HG03520 (cell line): ENCODE measurements around the gene GPR68.
"Not testable (repeated sequence)": the region's sequence is repeated elsewhere in the genome, so short reads cannot be mapped to it uniquely, and the experiment has no call there.

Experiments
- ATAC-seq: cut with Tn5 transposase; IDR thresholded peaks from one replicate; pipeline ENCODE4 v1.9.1; 2021; ENCODE audit warnings: mild to moderate bottlenecking, moderate library complexity; ENCODE audit not compliant: unreplicated experiment

GPR68 gene

DNA sequence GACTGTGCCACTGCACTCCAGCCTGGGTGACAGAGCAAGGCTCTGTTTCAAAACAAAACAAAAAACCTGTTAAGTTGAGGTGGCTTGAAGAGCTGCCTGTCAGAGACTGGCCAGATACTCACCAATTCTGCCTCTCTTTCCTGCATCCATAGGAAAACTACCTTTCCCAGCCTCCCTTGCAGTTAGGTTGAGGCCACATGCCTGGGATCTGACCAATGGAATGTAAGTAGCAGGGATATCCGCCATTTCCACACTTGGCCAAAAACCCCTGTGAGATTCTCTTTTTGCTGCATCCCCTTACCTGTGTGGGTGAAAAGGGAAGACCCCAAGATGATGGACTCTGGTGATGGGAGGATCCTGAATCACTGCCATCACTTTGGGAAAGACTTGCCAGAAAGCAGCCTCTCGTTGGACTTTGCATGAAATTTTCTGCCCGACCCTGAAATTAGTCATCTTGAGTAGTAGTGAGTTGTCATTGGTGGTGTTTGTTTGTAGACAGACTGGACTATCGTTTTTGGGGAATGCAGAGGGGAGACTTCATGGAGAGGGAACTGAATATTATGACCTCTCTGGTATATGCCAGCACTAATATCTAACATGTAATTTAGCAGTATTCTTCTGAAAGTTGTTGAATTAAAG, 14.0 kb downstream of the GPR68 start:
- ATAC-seq, result no peak

GRCh38 chr14:91229743-91230200, 14.7 kb downstream of the GPR68 start:
- peak; percentile 73 for ATAC-seq

DNA sequence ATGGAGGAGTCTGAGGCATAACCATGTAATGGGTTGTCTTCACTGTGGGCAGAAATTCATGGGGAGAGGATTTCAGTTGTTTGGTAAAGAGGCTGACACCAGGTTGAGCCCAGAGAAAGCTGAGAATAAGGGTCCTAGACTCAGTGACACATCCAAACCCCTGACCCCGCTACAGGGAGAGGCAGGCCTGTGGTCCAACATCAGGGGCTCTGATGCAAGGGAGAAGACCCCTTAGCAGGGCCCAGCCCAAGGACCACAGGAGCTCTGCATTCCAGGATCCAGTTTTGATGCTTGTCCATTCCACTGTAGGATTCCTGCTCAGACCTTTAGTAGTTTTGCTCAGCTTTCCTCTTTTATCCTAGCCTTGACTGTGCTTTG, 15.5 kb downstream of the GPR68 start:
- no peak for ATAC-seq

DNA sequence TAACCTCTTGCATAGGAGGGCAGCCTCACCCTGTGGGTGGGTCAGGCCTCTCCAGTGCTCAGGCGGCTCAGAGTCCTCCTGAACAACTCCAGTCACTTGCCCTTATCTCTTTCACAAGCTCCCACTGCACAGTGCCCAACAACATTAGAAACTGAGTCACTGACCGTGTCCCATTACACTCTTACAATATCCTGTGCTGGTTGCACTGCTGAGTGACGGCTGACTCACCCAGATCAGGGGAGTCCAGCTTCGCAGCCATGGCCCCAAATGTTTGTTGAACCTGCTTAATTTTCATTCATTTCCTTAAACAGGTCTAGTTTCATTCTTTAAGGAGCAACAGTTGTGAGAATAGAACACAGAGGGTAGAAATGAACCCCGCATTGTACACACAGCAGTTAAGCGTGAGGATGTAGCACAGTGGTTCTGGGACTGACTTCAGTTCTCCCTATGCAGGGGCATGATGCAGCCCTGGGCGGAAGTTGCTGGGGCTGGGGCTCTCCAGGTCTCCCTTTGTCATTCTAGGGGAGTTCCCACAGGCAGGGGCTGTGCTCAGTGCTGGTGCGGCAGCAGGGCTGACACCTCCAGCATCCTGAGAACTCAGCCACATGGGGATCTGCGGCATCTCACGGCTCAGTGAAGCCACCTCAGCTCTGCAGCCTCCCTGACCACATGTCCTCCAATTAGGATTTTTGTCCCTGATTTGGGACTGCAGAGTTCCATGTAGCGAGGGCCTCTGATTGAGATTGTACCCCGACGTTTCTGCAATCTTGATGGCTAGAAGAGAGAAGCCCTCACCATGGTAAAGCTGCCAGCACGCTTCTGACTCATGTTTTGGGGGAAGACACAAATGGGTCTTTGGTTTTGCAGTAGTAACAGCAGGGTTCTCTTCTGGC, 16.1 kb downstream of the GPR68 start:
- ATAC-seq, result peak; percentile 59

GRCh38 chr14:91227183-91227628, 17.3 kb downstream of the GPR68 start:
- no peak for ATAC-seq

DNA sequence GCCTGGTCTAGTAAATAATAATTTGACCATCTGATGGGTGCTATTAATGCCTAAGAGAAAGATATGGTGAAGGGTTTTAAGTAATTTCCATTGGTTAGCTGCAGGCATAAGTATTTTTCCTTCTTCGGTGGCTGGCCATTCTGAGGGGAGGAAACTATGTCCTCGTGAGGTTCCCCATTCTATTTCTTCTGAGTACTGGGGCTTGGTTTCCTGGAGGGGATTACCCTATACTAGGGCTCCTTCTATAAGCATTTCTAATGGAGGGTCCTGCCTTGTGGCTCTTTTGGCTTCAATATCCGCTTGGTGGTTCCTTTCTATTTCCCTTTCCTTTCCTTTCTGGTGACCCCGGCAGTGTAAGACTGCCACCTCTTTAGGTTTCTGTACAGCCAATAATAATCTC, 18.1 kb downstream of the GPR68 start:
- ATAC-seq, result not testable (repeated sequence)

GRCh38 chr14:91225025-91225424, 19.5 kb downstream of the GPR68 start:
- no peak for ATAC-seq

- ATAC-seq, result no peak
These were observed 21.3 kb downstream of the GPR68 start for GRCh38 chr14:91223028-91223783.

GRCh38 chr14:91221270-91221669, 23.2 kb downstream of the GPR68 start:
- ATAC-seq, result no peak

DNA sequence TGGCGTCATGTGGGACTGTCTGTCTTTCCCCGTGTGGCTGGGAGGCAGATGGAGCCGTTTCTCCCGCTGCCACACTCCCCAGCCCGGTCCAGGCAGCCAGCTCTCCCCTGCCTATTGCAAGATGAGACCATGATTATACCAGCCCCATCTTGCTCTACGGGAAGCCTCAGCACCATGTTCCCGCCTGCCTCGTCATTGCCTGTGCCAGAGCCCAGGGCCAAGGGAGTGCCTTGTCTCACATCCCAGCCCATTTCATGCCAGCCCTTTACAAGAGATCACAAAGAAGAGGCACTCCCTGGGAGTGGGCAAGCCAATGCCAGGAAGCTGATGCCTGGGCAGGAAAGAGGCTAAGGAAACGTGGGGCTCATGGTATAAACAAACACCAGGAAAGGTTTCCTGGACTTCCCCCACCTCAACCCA, 23.9 kb downstream of the GPR68 start:
- ATAC-seq, result no peak

- no peak for ATAC-seq
These were observed 24.8 kb downstream of the GPR68 start for GRCh38 chr14:91219517-91220389.

DNA sequence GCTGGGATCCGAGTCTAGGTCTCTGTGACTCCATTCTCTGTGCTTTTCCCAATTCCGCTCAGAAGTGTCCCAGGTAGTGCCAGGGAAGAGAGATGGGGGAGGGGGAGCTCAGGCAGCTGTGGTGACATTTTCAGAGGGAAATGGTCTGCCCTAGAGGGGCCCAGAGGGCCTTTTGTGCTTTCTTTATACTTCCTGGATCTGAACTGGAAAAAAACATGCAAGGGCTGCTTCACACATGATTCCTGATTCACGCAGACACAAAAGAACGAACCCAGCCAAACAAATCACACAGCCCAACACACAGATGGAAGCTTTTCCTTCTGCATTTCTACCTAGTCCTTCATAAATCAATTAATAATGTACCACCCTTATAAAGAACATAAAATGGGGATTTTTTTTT, 26.5 kb downstream of the GPR68 start:
- no peak for ATAC-seq

DNA sequence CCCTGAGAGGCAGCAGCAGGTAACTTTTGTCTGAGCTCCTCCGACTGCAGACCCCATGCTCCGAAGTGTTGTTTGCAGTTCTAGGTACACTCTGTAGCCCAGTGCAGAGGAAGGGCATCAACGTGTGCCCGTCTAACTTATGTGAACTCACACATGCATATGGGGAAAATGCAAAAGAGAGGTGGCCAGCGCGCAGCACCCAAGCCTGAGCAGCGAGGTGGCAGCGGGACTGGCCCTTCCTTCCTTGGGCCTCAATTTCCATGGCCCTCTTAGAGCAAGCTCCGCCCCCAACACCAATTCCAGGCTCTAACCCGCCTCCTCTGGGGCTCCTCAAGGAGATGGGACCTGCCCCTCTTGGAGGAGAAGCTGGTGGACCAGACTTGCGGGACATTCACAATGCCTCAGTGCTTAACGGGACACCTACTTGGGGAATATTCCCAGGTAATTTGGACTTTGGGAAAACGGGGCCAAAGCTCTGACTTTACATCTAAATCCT, 27.7 kb downstream of the GPR68 start:
- no peak for ATAC-seq

- ATAC-seq, result no peak
These were observed 29.1 kb downstream of the GPR68 start for GRCh38 chr14:91215381-91215780.

DNA sequence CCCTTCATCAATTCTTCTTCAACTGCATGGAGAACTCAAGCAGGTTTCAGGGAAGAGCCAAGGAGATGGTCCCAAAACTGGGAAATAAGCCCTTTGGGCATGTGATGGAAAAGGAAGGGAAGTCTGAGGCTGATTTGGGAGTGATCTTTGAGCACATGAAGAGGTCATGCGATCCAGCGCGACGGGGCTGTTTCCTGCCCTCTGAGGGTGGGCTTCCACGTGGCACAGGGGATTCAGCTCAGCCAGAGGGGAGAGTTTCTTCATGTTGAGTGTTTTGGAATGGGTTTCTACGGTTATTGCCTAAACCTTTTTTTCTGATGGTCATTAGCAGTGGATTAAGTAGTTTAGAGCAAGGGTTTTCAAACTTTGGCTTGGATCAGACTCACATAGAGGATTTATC, 30.2 kb downstream of the GPR68 start:
- ATAC-seq, result no peak

DNA sequence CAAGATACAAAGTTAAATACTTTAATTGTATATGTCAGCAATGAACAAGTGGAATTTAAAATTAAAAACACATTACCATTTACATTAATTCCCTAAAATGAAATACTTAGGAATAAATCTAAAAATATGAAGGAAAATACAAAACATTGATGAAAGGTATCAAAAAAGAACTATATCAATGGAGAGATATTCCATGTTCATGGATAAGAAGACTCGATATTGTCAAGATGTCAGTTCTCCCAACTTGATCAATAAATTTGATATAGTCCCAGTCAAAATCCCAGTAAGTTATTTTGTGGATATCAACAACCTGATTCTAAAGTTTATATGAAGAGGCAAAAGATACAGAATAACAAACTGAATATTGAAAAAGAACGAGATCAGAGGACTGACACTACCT, 33.5 kb downstream of the GPR68 start:
- ATAC-seq, result no peak

DNA sequence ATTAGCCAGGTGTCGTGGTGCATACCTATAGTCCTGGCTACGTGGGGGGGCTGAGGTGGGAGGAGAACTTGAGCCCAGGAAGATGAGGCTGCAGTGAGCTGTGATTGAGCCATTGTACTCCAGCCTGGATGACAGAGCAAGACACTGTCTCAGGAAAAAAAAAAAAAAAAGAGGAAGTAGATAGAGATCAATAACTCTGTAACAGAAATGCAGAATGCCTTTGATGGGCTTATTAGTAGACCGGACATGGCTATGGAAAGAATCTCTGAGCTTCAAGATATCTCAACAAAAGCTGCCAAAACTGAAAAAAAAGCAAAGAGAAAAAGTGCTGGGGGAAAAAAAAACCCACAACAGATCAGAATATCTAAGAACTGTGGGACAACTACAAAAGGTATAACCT, 37.5 kb downstream of the GPR68 start:
- ATAC-seq, result no peak

DNA sequence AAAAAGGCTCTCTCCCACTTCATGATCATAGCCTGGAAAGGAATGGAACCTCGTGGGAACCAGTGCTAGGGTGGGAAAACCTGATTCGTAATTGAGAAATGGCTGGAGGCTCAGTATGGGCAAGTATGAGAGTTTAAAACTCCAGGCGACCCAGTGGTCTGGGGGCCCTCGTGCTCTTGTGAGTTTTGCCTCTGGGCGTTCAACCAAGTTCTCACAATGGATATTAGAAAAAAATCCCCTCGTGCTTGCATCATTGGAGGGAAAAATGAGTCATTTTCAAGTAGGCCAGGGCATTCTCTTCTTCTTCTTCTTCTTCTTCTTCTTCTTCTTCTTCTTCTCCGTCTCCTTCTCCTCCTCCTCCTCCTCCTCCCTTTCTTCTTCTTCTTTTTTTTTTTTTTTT, 39.0 kb downstream of the GPR68 start:
- no peak for ATAC-seq

DNA sequence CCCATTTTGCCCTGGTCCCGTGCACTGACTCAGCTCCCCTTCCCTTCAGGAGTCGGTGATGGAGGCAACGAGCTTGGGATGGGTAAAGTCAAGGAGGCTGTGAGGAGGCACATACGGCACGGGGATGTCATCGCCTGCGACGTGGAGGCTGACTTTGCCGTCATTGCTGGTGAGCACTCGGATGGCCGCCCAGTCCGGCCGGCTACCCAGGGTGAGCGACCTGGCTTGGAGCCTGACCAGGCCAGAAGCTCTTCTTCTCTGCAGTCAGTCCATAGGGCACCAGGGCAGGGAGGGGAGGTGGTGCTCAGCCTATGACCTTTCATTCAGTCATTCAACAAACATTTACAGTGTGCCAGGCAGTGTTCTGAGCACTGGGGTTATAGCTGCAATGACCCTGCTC, 39.8 kb downstream of the GPR68 start:
- ATAC-seq, result no peak

GRCh38 chr14:91202234-91202974, 42.1 kb downstream of the GPR68 start:
- ATAC-seq, result no peak
